Pulmonary artery endothelial cell (primary cell): ENCODE data around the gene MTHFR. TPM values are rescaled to one million over a fixed set of nuclear protein-coding genes. Genes with fewer than 3 reads are reported as not detected.

Experiments used
- DNase-seq: peaks from one replicate; pipeline ENCODE4 v3.0.0-alpha.2; 2011; ENCODE audit warnings: low read depth, low spot score
- total RNA-seq: library from RNA; depleted of rRNA; stranded (reverse); fragments of >200 nt; gene quantifications from 2 replicates; pipeline ENCODE4 v1.2.3, GENCODE V29; 2014

Gene MTHFR
- total RNA-seq, 1 donor from 2014 or later = 17.4 TPM

GRCh38 chr1:11782127-11782708, 23.5 kb downstream of the MTHFR start:
- no peak for DNase-seq

- no peak for DNase-seq
These were observed 24.5 kb downstream of the MTHFR start for GRCh38 chr1:11781297-11781696.

GRCh38 chr1:11780380-11781147, 25.2 kb downstream of the MTHFR start:
- no peak for DNase-seq

GRCh38 chr1:11779715-11780379, 25.9 kb downstream of the MTHFR start:
- no peak for DNase-seq

- no peak for DNase-seq
These were observed 26.7 kb downstream of the MTHFR start for GRCh38 chr1:11778844-11779623.

GRCh38 chr1:11778336-11778735, 27.4 kb downstream of the MTHFR start:
- DNase-seq = no peak

GRCh38 chr1:11777658-11778322, 28.0 kb downstream of the MTHFR start:
- DNase-seq = no peak

- no peak for DNase-seq
These were observed 31.0 kb downstream of the MTHFR start for GRCh38 chr1:11774753-11775152.

- no peak for DNase-seq
These were observed 33.3 kb downstream of the MTHFR start for GRCh38 chr1:11772458-11772857.

- no peak for DNase-seq
These were observed 34.2 kb downstream of the MTHFR start for GRCh38 chr1:11771481-11772043.

- no peak for DNase-seq
These were observed 35.8 kb downstream of the MTHFR start for GRCh38 chr1:11770011-11770410.

- DNase-seq = no peak
These were observed 36.5 kb downstream of the MTHFR start for GRCh38 chr1:11769274-11769673.

GRCh38 chr1:11768821-11769220, 36.9 kb downstream of the MTHFR start:
- no peak for DNase-seq

GRCh38 chr1:11767922-11768704, 37.7 kb downstream of the MTHFR start:
- DNase-seq = no peak

- no peak for DNase-seq
These were observed 39.4 kb downstream of the MTHFR start for GRCh38 chr1:11766429-11766776.

- no peak for DNase-seq
These were observed 39.9 kb downstream of the MTHFR start for GRCh38 chr1:11765661-11766428.

GRCh38 chr1:11764519-11764918, 41.2 kb downstream of the MTHFR start:
- no peak for DNase-seq

- DNase-seq = no peak
These were observed 41.6 kb downstream of the MTHFR start for GRCh38 chr1:11764115-11764514.

- DNase-seq = no peak
These were observed 43.8 kb downstream of the MTHFR start, which contains the start of gene C1orf167 for GRCh38 chr1:11761988-11762406. C1orf167 (plus strand) TSS chr1:11762193; CDS start chr1:11764401, 2,208 bp downstream.
